Retinal pigment epithelial cell (primary cell): ENCODE measurements around the gene PDE1C.

ENCODE experiments used
- DNase-seq: peaks from one replicate; pipeline ENCODE4 v3.0.0-alpha.2; 2010; ENCODE audit warnings: low read depth
- H3K4me3 ChIP-seq: 2 replicates; pipeline ENCODE4 v1.5.1; 2011; ENCODE audit warnings: mild to moderate bottlenecking, low read length, control low read depth, moderate library complexity
- TF ChIP-seq, protein P1 (sequence below): conservative IDR thresholded peaks from 2 replicates; pipeline ENCODE4 v1.5.1; 2011; ENCODE audit warnings: low read depth, low read length, control low read depth, inconsistent platforms

The PDE1C gene

DNA sequence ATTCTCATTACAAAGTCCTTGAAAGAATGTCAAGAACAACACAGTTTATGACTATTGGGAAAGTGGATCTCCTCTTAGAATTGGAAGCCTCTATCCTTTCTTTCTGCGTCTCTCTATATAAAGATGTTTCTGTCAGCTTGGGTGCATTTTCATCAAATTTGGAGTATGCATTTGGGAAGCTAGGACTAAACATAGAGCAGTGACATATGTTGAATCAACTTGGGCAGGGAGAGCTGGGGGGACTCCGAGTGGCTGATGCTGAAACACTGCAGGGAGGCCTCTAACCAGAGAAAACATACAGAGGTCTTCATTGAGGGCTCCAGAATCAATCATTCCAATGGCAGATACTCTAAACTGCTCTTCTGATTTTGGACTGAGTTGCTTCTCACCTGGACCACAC is 147.4 kb downstream of the PDE1C start:
- TF ChIP-seq, protein P1, sequence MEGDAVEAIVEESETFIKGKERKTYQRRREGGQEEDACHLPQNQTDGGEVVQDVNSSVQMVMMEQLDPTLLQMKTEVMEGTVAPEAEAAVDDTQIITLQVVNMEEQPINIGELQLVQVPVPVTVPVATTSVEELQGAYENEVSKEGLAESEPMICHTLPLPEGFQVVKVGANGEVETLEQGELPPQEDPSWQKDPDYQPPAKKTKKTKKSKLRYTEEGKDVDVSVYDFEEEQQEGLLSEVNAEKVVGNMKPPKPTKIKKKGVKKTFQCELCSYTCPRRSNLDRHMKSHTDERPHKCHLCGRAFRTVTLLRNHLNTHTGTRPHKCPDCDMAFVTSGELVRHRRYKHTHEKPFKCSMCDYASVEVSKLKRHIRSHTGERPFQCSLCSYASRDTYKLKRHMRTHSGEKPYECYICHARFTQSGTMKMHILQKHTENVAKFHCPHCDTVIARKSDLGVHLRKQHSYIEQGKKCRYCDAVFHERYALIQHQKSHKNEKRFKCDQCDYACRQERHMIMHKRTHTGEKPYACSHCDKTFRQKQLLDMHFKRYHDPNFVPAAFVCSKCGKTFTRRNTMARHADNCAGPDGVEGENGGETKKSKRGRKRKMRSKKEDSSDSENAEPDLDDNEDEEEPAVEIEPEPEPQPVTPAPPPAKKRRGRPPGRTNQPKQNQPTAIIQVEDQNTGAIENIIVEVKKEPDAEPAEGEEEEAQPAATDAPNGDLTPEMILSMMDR = no peak
- DNase-seq = no peak
- H3K4me3 ChIP-seq = no peak overlapping the region

DNA sequence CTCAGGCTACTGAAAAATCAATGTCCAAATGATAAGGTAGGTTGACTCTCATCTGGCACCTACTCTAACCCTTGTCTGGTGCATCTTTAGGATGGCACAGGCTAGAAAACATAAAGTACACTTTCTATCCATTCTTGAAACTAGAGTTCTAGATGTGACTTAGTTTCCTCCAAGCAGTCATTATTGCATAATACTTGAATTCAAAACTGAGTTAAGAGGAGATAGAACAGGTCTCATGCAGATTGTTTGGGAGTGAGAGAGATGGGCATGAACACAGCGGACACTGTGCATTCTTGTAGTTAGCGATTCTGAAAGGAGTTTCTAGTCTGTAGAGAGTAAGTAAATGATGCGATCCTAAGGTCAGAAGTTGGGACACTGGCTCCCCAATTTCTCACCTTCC is 149.2 kb downstream of the PDE1C start:
- no peak overlapping the region for H3K4me3 ChIP-seq
- no peak for DNase-seq
- TF ChIP-seq, protein P1 = no peak

DNA sequence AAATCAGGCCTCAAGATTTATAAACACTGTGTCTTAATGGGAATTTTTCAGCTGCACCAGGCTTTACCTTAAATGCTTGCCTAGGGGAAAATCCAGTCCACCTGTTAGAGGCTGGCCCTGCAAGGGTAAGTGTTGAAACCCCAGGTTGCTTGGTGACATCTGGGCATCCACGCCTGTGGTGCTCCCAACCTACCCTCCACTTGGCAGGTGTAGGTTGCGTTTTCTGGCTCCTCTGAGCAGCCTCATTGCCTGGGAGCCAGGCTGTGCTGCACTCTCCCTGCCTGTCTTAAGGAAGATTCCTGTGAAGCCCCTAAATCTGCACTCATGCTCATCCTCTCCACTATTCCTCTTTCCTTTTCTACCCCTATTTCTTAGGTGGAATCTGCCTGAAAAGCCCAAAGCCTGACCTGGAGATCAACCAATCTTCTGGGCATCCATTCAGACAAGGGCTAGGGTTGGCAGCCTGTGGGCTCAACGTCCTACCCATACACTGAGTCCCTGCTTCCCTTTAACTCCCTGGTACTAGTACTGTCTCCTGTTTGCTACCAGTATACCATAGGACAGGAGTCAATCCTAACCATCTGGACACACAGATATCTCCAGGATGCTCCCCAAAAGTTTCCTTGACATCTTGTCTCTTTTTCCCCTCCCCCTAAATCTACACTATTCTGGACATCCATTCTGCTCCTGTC is 150.4 kb downstream of the PDE1C start:
- TF ChIP-seq, protein P1 = no peak
- DNase-seq = no peak
- H3K4me3 ChIP-seq = no peak overlapping the region

DNA sequence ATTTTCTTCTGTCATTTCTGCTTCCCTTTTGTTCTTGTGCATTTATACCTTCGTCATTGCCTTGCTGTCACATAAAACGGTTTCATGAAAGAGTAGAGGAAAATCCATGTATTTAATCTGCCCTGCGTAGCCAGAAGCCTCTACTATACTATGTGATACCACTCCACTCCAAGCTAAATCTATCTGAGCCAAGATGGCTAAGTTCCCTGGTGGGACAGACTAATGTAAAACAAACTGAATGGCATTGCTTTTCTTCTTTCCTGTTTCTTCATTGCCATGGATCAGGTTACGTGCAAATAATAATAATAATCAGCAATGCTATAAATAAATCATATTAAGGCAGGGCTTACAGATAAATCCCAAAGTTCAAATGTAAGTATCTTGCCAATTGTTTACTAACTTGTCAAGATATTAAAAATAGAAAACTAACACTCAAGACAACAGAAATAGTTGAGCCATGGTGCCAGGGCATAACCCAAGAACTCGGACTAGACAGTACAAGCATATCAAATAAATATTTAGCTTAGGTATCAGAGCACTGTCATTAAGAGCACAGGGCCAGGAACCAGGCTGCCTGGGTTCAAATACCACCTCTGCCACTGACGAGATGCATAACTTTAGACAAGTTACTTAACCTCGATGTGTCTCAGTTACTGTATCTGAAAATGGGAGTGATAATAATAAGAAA is 151.4 kb downstream of the PDE1C start:
- no peak for DNase-seq
- no peak overlapping the region for H3K4me3 ChIP-seq
- TF ChIP-seq, protein P1 = no peak

DNA sequence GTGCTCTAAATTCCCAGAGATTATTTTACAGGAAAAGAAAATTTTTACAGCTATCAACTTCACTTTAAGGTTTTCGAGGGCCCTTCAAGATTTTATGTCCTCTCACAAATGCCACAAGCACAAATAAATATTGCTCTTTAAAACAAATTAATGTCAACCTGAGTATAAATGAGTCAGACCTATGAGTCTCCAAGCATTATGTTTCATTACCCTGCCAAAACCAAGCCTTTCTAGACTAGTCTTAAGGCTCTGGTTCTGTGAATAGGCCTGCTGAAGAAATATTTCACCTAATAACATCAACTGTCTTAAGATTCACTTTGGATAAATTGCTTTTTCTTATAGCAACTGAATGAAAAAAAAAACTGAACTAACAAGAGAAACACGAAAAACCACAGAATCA is 153.0 kb downstream of the PDE1C start:
- H3K4me3 ChIP-seq = no peak overlapping the region
- DNase-seq = no peak
- TF ChIP-seq, protein P1 = no peak

DNA sequence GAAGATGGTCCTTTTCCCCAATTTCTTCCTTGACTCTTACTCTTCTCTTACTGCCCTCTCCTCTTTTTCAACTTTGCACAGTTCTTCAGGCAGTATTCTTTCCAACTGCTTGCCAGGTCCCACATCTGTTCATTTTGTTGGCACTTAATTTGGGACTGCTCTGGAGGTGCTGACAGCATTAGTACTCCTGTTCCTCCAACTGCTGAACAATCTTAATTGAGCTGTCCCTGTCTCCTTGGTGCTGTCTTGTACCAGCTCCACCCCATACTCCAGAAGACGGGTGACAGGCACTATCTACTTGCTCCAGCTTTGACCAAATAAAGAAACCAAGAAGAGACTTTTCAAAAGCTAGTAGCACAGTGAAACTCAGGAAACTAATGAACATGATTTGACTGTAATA is 160.0 kb downstream of the PDE1C start:
- no peak overlapping the region for H3K4me3 ChIP-seq
- TF ChIP-seq, protein P1 = no peak
- DNase-seq = no peak
